Measurements from ENCODE around the gene PLEKHS1.
"Not testable (repeated sequence)": the region's sequence is repeated elsewhere in the genome, so short reads cannot be mapped to it uniquely, and the experiment has no call there.

PLEKHS1 gene

GRCh38 chr10:113801569-113801968, 50.1 kb downstream of the PLEKHS1 start:
- ChIA-PET CTCF (interaction anchor here (0.6 to 1.8 kb wide), 2 partner anchors 269 to 301 kb away, joined by 3 to 7 read pairs; no protein-coding TSS in a partner anchor), POLR2A (ENCODE audit: low non-redundant PET) (no interaction called here)

GRCh38 chr10:113802997-113803396, 51.5 kb downstream of the PLEKHS1 start:
- CTCF ChIA-PET: interaction anchor here (0.9 to 3.2 kb wide), 3 partner anchors 240 to 299 kb away, joined by 3 to 9 read pairs (median 4); no protein-coding TSS in a partner anchor
- H3K27ac ChIP-seq: no peak overlapping the region
- DNase-seq (ENCODE audit: low spot score): no peak
- POLR2A ChIA-PET (ENCODE audit: low non-redundant PET): no interaction called here
- TF ChIP-seq CTCF (conservative IDR thresholded peaks at IDR 0.05; ENCODE audit: low read depth): no peak

More at GRCh38 chr10:113801569-113801968, 50.1 kb downstream of the PLEKHS1 start:
- no peak for TF ChIP-seq CTCF (conservative IDR thresholded peaks at IDR 0.05; ENCODE audit: low read depth)
- DNase-seq (ENCODE audit: low spot score): no peak
- H3K27ac ChIP-seq: no peak overlapping the region

- no peak for TF ChIP-seq CTCF (conservative IDR thresholded peaks at IDR 0.05; ENCODE audit: low read depth)
- H3K27ac ChIP-seq: no peak overlapping the region
- CTCF ChIA-PET: interaction anchor here (0.6 to 0.8 kb wide), 2 partner anchors 14 to 16 kb away, joined by 3 read pairs; no protein-coding TSS in a partner anchor
- POLR2A ChIA-PET (ENCODE audit: low non-redundant PET): no interaction called here
- DNase-seq (ENCODE audit: low spot score): no peak
Observed at GRCh38 chr10:113806503-113806902, 55.0 kb downstream of the PLEKHS1 start.

GRCh38 chr10:113808168-113808567, 56.7 kb downstream of the PLEKHS1 start:
- no peak for TF ChIP-seq CTCF (conservative IDR thresholded peaks at IDR 0.05; ENCODE audit: low read depth)
- no peak for DNase-seq (ENCODE audit: low spot score)
- CTCF ChIA-PET: no interaction called here
- no peak overlapping the region for H3K27ac ChIP-seq
- POLR2A ChIA-PET (ENCODE audit: low non-redundant PET): no interaction called here

GRCh38 chr10:113814700-113815099, 63.2 kb downstream of the PLEKHS1 start:
- DNase-seq (ENCODE audit: low spot score); CTCF ChIA-PET; POLR2A ChIA-PET (ENCODE audit: low non-redundant PET); H3K27ac ChIP-seq: not testable (repeated sequence)

GRCh38 chr10:113819989-113820388, 68.5 kb downstream of the PLEKHS1 start:
- CTCF ChIA-PET: interaction anchor here (0.7 kb wide), 1 partner anchor 13 kb away, joined by 6 read pairs; no protein-coding TSS in a partner anchor

More at GRCh38 chr10:113819989-113820388, 68.5 kb downstream of the PLEKHS1 start:
- TF ChIP-seq CTCF (conservative IDR thresholded peaks at IDR 0.05; ENCODE audit: low read depth): no peak
- POLR2A ChIA-PET (ENCODE audit: low non-redundant PET): no interaction called here
- H3K27ac ChIP-seq: no peak overlapping the region
- no peak for DNase-seq (ENCODE audit: low spot score)

Measured in RWPE1 (cell line).